Measurements from ENCODE around the gene CDH13. TPM values are rescaled to one million over a fixed set of nuclear protein-coding genes. Genes with fewer than 3 reads are reported as not detected.

Gene CDH13
- total RNA-seq, 1 donor from 2014 or later, result 22.9 TPM

DNA sequence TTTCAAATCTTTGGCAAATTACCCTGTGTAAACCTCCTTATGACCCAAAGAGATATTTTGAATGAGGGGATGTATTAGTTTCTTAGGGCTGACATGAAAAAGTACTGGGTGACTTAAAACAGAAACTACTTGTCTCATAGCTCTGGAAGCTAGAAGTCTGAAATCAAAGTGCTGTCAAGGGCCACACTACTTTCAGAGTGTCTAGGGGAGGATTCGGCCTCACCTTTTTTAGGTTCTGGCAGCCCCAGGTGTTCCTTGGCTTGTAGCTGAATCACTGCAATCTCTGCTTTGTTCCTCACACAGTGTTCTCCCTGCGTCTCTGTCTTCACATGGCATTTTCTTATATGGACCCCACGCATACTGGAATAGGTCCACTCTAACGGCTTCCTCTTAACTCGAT is 322.2 kb downstream of the CDH13 start:
- no peak for DNase-seq (ENCODE audit: low read depth)

DNA sequence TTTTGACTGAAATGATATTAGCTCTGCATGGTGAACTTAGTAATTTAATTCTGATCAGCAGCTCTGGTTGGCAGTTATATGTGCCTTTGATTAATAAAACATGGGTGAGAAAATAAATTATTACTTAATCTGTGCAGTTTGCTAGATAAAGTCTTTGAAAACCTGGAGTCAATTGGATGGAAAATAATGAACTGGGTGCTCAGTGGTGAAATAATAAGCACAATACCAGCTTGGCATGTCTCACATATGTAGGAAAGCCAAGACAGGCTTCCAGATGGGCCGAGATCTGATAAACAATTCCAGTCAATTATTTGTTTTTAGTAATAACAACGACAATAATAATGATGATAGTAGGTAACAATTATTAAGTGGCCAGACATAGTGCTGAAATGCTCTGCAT is 326.7 kb downstream of the CDH13 start:
- DNase-seq (ENCODE audit: low read depth), result no peak

DNA sequence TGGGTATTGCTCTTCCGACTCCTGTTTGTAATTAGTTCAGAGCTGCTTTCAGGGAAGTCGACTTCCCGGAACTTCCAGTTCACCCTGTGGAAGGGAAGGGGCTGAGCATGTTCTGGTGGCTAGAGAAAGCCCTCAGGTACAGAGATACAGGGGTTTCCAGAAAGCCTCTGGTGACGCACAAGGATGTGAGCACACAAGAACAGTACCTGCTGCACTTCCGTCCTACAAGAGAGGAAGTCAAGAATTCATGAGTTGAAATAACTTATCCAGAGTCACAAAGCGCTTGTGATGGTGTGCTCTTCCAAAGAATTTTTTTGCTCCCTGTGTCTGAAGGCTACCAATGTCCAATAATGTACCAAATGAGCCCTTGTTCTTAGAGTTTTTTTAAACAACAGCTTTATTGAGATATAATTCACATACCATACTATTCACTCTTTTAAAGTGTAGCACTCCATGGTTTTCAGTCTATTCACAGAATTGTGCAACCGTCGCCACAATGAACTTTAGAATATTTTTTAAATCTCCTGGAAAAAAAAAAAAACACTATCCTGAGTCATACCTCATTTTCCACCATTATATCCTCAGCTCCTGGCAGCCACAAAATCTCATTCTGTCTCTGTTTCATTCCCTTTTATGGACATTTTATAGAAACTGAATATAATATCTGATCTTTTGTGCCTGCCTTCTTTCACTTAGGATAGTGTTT is 327.6 kb downstream of the CDH13 start:
- peak; percentile 36 for DNase-seq (ENCODE audit: low read depth)

DNA sequence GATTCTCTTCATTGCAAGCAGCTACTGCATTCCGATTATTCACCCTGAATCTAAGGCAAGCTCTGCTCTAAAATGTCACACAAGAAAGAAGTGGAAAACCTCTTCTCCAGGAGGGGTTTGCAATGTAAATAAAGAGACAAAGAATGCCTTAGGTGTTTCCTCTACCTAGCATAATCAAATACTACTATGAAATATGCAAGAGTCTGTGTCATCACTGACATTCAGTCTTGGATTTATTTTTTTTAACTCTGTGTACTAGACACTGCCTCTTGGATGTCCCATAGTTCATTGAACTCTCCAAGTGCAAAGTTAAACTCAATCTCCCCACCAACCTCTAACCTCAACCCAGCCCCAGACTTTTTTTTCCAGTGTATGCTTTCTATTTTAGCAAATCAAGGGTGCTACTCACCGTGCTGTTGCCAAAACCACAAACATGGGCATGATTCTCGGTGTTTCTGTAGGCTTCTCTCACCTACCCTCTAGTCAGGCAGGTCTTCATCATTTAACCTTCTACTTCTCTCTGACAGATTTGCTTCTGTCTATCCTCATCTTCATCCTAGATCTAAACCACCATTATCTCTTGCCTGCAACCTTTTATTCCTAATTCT is 329.1 kb downstream of the CDH13 start:
- DNase-seq (ENCODE audit: low read depth), result no peak

DNA sequence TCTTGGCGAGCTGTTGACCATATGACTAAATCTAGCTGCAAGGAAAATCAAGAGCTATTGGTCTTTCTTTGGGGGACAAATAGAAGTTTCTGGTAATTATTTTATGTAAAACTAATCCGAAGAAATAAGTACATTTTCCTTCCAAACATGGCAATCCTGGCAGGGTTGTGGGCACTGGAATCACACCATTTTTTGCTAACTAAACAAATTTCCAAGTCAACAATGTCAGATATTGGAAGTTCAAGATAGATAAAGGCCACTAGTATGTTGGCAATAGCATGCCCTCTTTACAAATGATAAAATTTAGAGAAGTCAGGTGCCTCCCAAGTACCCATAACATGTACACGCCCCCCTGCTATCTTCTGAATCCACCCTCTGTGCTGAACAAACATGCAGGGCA is 330.4 kb downstream of the CDH13 start:
- DNase-seq (ENCODE audit: low read depth), result no peak

DNA sequence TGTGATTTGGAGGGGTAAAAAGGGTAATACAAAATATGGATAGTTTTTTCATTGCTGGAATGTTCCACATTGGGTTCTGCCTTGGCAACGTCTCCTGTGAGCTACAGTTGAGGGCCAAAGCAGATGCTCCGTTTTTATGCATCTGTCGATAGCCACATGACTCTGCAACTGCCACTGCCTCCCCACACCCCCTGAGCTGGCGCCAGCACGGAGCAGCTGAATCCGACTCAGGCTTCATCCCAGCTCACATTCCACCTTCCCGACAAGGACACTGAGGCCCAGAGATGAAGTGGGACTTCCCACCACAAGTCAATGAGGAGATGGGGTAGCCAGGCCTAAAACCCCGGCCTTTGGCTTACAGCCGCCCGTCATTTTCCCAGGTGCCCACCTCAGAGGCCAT is 334.1 kb downstream of the CDH13 start:
- no peak for DNase-seq (ENCODE audit: low read depth)

DNA sequence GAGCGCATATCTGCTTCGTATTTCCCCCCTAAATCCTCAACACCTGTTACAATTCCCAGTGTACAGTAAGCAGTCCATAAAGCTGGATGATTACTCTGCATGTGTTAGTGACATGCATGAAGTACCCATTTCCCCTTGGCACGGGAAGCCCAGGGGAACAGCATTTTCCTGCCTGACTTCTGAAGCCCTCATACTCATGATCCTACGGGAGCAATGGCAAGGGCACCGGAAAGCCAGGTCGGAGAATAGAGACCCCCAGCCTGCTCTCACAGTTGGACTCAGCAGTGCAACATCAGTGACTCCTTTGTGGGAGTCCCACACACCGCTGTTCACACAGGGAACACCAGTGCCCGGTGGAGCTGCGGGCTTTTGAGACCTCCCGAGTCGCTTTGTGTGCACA is 336.9 kb downstream of the CDH13 start:
- DNase-seq (ENCODE audit: low read depth), result no peak

DNA sequence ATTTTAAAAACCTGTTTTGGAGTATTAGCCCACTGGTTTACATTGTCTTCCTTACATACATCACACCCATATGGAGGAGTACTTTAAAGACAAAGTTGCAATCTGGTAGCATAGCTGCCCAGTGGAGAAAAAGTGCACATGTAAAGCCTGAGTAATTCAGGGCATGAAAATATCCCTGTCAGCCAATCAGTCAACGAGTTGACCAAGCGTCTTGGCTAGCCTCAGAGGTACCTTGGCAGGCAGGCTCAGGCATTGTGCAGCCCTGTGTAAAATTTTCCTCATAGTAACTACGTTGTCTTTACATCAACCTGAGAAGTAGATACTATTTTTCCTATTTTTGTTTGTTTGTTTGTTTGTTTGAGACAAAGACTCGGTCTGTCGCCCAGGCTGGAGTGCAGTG is 339.0 kb downstream of the CDH13 start:
- no peak for DNase-seq (ENCODE audit: low read depth)

DNA sequence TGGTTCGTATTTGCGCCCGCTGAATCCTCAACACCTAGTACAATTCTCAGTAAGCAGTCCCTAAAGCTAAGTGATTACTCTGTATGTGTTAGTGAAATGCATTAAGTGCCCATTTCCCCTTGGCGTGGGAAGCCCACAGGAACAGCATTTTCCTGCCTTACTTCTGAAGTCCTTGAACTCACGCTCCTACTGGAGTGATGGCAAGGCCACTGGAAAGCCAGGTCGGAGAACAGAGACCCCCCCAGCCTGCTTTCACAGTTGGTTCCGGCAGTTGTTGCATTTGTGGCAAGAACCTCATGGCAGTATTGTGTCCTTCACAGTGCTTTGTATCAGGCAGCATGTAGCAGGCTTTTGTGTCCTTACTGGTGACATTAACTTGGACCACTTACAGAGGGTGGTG is 340.7 kb downstream of the CDH13 start:
- DNase-seq (ENCODE audit: low read depth), result no peak

DNA sequence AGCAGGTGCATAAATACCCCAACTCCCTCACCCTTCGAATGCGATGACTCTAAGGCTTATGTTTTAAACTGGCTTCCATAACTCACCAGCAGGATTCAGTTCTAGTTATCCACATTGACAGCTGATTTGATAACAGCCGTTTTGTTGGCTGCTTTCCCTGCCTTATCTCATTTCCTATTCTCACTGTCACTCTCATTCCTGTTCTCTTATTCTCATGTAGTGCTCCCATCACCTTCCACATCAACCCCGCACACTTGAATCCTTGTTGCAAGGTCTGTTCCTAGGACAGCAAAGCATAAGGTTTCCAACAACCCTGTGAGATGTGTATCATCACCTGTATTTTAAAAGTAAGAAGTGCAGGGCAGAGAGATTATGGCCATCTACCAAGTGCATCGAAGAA is 344.4 kb downstream of the CDH13 start:
- DNase-seq (ENCODE audit: low read depth), result no peak

DNA sequence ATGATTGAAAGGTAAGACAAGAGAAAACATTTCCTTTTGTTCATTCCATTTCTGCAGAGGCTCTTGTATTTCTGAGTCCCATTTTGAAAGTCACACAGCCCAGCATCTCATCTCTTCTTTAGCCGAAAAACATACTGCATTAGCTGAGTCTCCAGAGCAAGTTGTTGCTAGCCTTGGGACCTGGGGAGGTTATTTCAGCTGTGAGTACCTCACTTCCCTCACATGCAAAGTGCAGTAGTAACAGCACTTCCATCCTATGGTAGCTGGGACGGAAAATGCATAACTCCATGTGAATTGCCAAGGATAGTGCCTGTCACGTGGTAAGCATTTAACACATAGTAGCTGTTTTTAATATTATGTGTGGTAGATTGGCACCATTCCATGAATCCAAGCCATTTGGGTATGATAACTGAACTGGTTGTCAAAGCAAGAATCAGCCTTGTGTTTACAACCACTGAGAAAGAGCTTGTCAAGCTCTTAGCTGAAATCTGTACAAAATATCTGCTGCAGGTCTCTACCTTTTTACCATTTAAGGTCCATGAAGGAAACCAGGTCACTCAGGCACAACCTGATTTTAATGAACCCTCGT is 345.7 kb downstream of the CDH13 start:
- DNase-seq (ENCODE audit: low read depth), result peak; percentile 33

DNA sequence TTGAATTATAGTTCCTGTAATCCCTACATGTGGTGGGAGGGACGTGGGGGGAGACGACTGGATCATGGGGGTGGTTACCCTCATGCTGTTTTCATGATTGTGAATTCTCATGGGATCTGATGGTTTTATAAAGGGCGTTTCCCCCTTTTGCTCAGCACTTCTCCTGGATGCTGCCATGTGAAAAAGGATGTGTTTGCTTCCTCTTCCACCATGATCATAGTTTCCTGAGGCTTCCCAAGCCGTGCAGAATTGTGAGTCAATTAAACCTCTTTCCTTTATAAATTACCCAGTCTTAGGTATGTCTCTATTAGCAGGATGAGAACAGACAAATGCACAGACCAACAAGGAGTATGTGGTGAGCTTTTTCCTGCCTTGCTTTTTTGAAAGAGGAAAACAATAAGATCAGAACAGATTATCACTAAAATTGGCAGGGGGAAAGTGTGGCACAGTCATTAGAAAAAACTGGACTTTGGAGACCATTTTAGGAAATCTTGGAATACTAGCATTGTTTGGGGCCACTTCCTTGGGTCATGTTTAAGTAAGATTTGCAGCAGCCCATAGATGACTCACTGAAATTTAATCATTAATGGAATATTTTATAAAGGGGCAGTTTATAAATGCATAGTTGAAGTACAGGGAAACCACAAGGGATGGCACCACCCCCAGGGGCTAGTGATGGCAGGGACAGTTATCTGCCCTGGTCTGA is 352.8 kb downstream of the CDH13 start:
- peak; percentile 73 for DNase-seq (ENCODE audit: low read depth)

DNA sequence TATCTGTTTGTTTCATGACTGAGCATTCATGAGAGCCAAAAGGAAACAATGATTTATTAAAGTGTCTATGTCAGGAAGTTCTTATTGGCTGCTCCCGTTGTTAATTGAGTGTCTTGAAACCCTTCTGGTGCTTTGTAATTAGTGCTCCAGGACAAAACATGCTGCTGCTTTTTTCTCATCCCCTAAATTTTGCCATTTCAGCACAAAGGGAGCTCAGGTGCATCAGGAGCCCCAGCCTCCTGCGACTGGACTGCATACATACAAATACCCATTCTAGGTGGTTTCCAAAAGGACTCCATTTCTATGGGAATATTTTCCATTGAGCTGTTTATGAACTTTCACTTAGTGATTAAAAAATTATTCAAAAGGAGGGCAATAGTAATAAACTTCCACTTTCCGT is 354.0 kb downstream of the CDH13 start:
- DNase-seq (ENCODE audit: low read depth), result no peak

DNA sequence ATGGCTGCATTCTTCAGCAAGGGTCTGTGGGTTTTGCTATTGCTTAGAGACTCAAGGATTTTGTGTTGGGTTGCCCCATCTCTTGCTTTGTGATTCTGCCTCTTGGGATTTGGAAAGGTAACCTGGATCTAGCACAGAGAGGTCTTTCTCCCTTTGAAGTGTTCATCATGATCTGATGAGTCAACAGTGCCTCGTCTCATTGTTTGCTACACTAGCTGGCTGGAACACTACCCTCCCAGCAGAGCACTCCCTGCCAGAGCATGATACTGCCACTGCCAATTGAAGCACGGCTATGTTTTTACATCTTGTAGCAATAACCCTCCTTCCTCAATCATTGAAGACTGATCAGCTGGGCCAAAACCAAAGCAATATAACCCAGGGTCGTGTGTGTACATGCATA is 361.0 kb downstream of the CDH13 start:
- DNase-seq (ENCODE audit: low read depth), result peak; percentile 67

DNA sequence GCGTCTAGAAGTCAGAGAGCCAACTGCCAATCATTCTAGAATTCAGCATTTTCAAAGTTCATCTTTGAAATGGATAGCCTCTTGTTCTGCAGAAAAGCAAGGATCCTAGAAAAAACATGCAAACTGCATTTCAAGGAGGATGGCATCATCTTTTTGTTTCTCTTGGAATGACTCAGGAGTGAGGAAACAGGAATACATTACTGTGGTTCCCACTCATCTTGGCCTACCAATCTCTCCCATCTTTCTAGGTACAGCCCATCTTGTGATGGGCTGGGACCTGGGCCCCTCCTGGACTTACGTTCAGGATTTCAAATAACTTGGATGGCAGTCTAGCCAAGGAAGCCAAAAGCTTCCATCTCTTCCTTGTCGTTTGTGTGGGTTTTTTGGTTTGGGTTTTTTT is 363.4 kb downstream of the CDH13 start:
- DNase-seq (ENCODE audit: low read depth), result peak; percentile 60

DNA sequence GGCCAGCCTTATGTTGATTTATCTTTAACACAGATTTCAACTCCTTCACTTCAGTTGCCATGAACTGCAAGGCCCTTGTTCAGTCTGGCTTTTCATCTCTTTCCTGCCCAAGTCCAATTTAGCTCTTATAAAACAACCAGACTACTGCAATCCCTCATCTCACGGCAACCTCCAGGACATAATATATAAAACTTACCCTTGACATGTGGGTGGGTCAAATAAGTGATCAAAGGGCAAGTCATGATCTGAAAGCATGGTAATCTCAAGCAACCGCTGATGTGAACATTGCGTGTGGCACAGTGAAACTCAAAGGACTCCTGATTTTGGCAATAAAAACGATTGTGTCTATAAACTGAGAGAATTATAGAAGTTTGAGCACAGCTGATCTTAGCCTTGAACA is 364.6 kb downstream of the CDH13 start:
- DNase-seq (ENCODE audit: low read depth), result no peak

DNA sequence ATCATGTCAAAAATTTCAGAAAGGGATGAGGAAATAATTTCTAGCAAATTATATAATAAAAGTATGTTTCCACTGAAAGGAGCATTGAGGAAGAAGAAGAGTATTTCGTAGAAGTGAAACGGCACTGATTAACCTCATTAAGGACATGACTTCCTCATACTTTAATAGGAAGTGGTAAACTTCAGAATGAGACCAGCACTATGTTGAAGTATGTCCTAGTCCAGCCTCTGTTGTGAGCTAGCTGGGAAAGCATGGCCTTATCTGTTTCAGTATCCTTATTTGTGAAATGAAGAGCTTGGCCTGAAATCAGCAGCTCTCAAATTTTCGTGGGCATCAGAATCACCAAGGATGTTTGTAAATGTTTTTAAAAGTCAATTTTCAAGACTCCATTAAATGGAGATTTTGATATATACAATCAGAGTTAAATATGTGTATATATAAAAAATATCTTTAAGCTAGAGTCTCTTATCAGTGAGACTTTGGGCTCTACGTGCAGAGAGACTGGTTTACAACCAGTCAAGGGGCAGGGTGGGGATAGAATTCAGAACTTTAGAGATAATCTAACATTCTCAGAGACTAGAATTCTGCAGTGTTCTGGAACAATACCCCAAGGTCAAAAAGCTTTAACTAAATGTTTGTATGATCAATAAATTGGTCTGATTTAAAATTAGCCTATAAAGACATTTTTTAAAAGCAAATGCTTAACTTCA is 365.4 kb downstream of the CDH13 start:
- DNase-seq (ENCODE audit: low read depth), result no peak

DNA sequence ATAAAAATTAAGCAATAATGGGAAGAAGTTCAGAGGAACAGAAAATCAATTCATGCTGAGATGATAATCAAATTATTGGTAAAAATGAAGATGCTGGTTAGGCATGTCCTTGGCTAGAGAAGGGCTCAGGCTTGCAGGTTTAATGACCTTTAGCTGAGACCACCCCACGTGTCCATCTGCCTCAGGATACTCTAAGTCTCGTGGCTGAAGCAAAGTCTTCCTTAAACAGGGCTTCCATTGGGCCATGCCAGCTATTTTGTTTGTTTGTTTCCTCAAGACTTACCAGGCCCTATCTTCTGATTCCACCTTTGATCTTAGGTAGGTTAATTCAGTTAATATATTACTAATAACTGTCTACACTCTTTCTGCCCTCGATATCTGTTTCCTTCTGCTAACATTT is 366.0 kb downstream of the CDH13 start:
- peak; percentile 18 for DNase-seq (ENCODE audit: low read depth)

DNA sequence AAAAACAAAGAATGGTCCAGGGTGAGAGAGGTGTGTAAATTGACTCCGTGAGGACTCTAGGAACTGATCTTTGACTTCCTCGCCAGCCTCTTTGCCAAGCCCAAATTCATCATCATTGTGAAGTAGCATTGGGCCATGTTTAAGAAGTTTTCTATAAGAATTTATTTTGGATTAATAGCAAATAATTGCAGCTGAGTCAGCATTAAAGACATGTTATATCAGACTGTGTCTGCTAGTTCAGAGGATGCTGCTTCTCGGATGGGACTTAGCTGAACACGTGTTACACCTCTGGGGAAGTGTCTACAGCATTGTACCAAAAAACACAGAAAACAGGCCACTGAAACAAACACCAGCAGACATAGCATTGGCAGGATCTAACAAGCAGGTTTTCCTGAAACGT is 366.6 kb downstream of the CDH13 start:
- DNase-seq (ENCODE audit: low read depth), result no peak

DNA sequence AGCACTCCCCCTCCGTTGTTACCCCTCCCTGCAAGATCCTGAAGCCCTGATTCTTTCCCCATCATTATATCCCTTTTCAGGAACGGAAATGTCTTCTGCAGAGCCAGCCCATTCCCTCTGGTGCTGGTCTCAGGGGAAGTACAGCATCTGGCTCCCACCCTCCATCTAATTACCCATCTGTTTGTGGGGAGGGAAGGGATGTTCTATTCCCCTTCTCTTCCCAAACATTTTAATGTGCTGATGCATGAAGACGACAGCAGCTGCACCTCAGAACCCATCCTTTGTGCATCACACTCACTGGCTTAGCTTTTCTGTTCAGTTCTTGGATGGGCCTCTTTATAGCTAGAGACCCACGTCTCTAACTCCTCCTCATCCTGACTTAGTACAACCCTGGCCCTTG is 367.2 kb downstream of the CDH13 start:
- no peak for DNase-seq (ENCODE audit: low read depth)

DNA sequence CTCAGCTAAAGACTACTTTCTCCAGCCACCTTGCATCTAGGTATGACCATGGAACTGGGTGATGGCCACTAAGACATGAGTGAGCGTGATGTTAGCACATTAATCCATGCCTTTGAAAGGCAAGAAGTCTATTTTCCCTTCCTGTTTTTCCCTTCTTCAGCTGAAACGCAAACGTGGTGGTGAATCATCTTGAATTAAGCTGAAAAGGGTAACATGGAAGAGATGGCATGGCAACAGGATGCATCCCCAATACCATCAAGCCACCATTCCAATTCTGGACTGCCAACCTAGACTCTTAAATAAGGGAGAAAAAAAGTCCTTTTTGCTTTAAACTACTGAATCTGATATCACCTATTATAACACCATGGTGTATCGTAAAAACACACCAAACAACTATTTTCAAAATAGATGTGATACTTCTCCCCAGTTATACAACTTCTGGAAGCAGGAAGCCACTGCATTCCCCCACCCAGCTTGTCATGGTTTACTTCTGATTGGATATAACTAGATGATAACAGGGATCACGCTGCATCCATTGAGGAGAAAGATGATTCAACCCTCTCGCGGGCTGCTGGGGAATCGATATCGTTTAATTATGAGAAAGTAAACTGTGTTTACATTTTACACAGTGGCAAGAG is 368.6 kb downstream of the CDH13 start:
- no peak for DNase-seq (ENCODE audit: low read depth)

DNA sequence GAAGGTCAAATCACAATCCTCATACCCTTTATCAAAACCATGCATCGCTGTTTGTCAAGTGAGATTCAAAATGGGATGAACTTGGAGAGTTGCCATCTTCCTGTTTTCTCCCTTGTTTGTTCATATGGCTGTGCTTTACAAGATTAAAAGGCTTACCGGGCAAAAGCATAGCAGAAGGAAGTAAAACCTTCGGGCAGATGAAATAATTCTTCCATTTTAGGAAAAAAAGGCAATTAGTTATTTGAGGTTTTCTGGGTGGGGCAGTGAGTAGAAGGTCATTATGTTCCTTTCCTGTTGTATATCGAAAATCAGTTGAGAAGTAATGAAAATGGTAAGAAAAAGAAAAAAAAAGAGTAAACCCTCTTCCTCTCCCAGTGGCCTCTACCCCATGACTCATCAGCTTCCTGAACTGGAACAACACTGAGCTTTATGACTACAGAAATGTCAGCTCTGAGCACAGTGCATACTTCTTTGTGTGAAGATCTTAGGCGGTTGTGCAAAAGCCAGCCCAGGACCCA is 369.2 kb downstream of the CDH13 start:
- DNase-seq (ENCODE audit: low read depth), result peak; percentile 92
